Gastrocnemius medialis (tissue), 4 donors: ENCODE data around the gene ATF3.

ENCODE experiments used
- POLR2A ChIP-seq, 2 donors: fragments of 450-650 bp; IDR thresholded peaks; one replicate each; pipeline ENCODE4 v1.6.1; 2017; ENCODE audit warnings: antibody characterized with exemption in 2 of 2, mild to moderate bottlenecking in 2 of 2, moderate library complexity in 2 of 2
- TF ChIP-seq, protein P1 (sequence below), 5 experiments: fragments of 450-650 bp in 3 of 5; fragments of 200-600 bp in 2 of 5; sonication (generic) in 2 of 5; IDR thresholded peaks in 4 of 5; conservative IDR thresholded peaks in 1 of 5; 1 replicate in 4 of 5; 2 replicates in 1 of 5; pipeline ENCODE4 v1.5.1; 2016 to 2019; ENCODE audit warnings: antibody characterized with exemption in 5 of 5, mild to moderate bottlenecking in 3 of 5, moderate library complexity in 3 of 5

DNA sequence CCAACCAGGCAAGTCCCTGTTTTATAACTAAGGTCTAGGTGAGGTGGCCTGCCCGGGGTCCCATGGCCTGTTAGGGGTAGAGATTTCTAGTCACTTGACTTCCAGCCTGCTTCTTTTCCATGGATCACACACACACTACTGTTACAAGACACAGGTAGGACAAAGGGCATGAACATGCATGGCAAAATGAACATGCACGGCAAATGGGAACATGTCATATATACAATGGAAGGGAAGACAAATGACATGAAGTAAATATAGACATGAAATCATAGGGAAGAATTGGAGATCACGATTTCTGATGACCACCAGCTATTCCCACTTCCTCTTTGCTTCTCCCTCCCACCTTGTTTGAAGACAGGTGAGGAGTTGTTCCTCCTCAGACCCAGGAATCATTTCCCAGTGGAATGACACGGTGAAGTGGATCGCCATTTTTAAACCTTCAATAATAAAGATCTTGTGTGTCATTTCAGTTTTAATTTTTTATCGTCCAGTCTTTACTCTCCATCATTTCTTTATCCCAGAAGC lies 47.6 kb upstream of the ATF3 start:
- TF ChIP-seq POLR2A (IDR thresholded peaks at IDR 0.05) = no peak
- TF ChIP-seq, protein P1, sequence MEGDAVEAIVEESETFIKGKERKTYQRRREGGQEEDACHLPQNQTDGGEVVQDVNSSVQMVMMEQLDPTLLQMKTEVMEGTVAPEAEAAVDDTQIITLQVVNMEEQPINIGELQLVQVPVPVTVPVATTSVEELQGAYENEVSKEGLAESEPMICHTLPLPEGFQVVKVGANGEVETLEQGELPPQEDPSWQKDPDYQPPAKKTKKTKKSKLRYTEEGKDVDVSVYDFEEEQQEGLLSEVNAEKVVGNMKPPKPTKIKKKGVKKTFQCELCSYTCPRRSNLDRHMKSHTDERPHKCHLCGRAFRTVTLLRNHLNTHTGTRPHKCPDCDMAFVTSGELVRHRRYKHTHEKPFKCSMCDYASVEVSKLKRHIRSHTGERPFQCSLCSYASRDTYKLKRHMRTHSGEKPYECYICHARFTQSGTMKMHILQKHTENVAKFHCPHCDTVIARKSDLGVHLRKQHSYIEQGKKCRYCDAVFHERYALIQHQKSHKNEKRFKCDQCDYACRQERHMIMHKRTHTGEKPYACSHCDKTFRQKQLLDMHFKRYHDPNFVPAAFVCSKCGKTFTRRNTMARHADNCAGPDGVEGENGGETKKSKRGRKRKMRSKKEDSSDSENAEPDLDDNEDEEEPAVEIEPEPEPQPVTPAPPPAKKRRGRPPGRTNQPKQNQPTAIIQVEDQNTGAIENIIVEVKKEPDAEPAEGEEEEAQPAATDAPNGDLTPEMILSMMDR (IDR thresholded peaks at IDR 0.05 in 4 of 5, conservative IDR thresholded peaks at IDR 0.05 in 1 of 5) = no peak
